H9 (cell line): ENCODE measurements around the gene PTBP3. TPM values are rescaled to one million over a fixed set of nuclear protein-coding genes. Genes with fewer than 3 reads are reported as not detected.

Experiments used
- DNase-seq: peaks from one replicate; pipeline ENCODE4 v3.0.0-alpha.2; 2017
- H2AFZ ChIP-seq: one replicate; pipeline ENCODE4 v1.6.1; 2013; ENCODE audit warnings: mild to moderate bottlenecking, low read length, control low read depth, moderate library complexity
- H2AK5ac ChIP-seq: 2 replicates; pipeline ENCODE4 v1.6.1; 2013; ENCODE audit warnings: low read length, control low read depth, mixed read lengths; ENCODE audit not compliant: insufficient read length
- H2BK120ac ChIP-seq: one replicate; pipeline ENCODE4 v1.6.1; 2013; ENCODE audit warnings: low read depth, mild to moderate bottlenecking, low read length, control low read depth, inconsistent platforms; ENCODE audit not compliant: poor library complexity, severe bottlenecking
- H2BK12ac ChIP-seq: 2 replicates; pipeline ENCODE4 v1.6.1; 2013; ENCODE audit warnings: low read length, control low read depth, mixed read lengths, low read depth; ENCODE audit not compliant: insufficient read length
- H2BK15ac ChIP-seq: 2 replicates; pipeline ENCODE4 v1.6.1; 2013; ENCODE audit warnings: low read depth, low read length, control low read depth
- H2BK20ac ChIP-seq: one replicate; pipeline ENCODE4 v1.6.1; 2013; ENCODE audit warnings: low read depth, mild to moderate bottlenecking, low read length, control low read depth, inconsistent platforms; ENCODE audit not compliant: poor library complexity, severe bottlenecking
- H2BK5ac ChIP-seq: 2 replicates; pipeline ENCODE4 v1.6.1; 2013; ENCODE audit warnings: low read length, control low read depth, mixed read lengths; ENCODE audit not compliant: insufficient read length
- H3K14ac ChIP-seq: 2 replicates; pipeline ENCODE4 v1.6.1; 2013; ENCODE audit warnings: low read length, control low read depth; ENCODE audit not compliant: insufficient read depth
- H3K18ac ChIP-seq: 2 replicates; pipeline ENCODE4 v1.6.1; 2013; ENCODE audit warnings: low read depth, mild to moderate bottlenecking, mixed read lengths, low read length, control low read depth; ENCODE audit not compliant: insufficient read length
- H3K23ac ChIP-seq: 2 replicates; pipeline ENCODE4 v1.6.1; 2013; ENCODE audit warnings: low read length, control low read depth, mixed read lengths, low read depth; ENCODE audit not compliant: insufficient read length
- H3K23me2 ChIP-seq: 2 replicates; pipeline ENCODE4 v1.6.1; 2013; ENCODE audit warnings: low read depth, mild to moderate bottlenecking, mixed read lengths, low read length, control low read depth; ENCODE audit not compliant: insufficient read length, poor library complexity, severe bottlenecking
- H3K27ac ChIP-seq: 2 replicates; pipeline ENCODE4 v1.5.1; 2013; ENCODE audit warnings: low read length, control low read depth, mixed read lengths, low read depth; ENCODE audit not compliant: insufficient read length
- H3K27me3 ChIP-seq: 2 replicates; pipeline ENCODE4 v1.6.1; 2013; ENCODE audit warnings: low read length, control low read depth, inconsistent platforms; ENCODE audit not compliant: insufficient read depth
- H3K4ac ChIP-seq: 2 replicates; pipeline ENCODE4 v1.6.1; 2013; ENCODE audit warnings: low read depth, mild to moderate bottlenecking, control low read depth, inconsistent platforms, low read length, moderate library complexity
- H3K4me1 ChIP-seq: 2 replicates; pipeline ENCODE4 v1.6.1; 2013; ENCODE audit warnings: low read length, control low read depth, inconsistent platforms; ENCODE audit not compliant: insufficient read depth
- H3K4me2 ChIP-seq: 2 replicates; pipeline ENCODE4 v1.6.1; 2013; ENCODE audit warnings: low read length, control low read depth, mixed read lengths; ENCODE audit not compliant: insufficient read length, insufficient read depth
- H3K56ac ChIP-seq: 2 replicates; pipeline ENCODE4 v1.6.1; 2013; ENCODE audit warnings: low read depth, mild to moderate bottlenecking, mixed read lengths, low read length, control low read depth; ENCODE audit not compliant: insufficient read length
- H3K79me1 ChIP-seq: 2 replicates; pipeline ENCODE4 v1.6.1; 2013; ENCODE audit warnings: low read depth, mild to moderate bottlenecking, moderate library complexity, low read length, control low read depth, inconsistent platforms; ENCODE audit not compliant: insufficient read depth, poor library complexity, severe bottlenecking
- H3K79me2 ChIP-seq: 2 replicates; pipeline ENCODE4 v1.6.1; 2013; ENCODE audit warnings: low read length, control low read depth, inconsistent platforms; ENCODE audit not compliant: insufficient read depth
- H3K9ac ChIP-seq: 2 replicates; pipeline ENCODE4 v1.6.1; 2013; ENCODE audit warnings: low read length, control low read depth, mixed read lengths; ENCODE audit not compliant: insufficient read length; ENCODE audit errors: extremely low read depth
- H3K9me3 ChIP-seq: one replicate; pipeline ENCODE4 v1.6.1; 2013; ENCODE audit warnings: low read depth, low read length, inconsistent platforms; ENCODE audit not compliant: control insufficient read depth
- H3T11ph ChIP-seq: one replicate; pipeline ENCODE4 v1.6.1; 2013; ENCODE audit warnings: mild to moderate bottlenecking, low read length, control low read depth, inconsistent platforms
- H4K20me1 ChIP-seq: one replicate; pipeline ENCODE4 v1.6.1; 2013; ENCODE audit not compliant: control insufficient read depth, insufficient read length, insufficient read depth
- H4K5ac ChIP-seq: 2 replicates; pipeline ENCODE4 v1.6.1; 2013; ENCODE audit warnings: low read depth, mild to moderate bottlenecking, mixed read lengths, low read length, control low read depth; ENCODE audit not compliant: insufficient read length
- H4K8ac ChIP-seq: replicated peaks from 2 replicates; pipeline ENCODE4 v1.6.1; 2013; ENCODE audit warnings: low read length, control low read depth, mixed read lengths, low read depth; ENCODE audit not compliant: insufficient read length
- H4K91ac ChIP-seq: 2 replicates; pipeline ENCODE4 v1.6.1; 2013; ENCODE audit warnings: low read depth, mild to moderate bottlenecking, moderate library complexity, mixed read lengths, low read length, control low read depth; ENCODE audit not compliant: insufficient read length
- H3K27ac Mint-ChIP-seq, 3 experiments: 2 replicates in 2 of 3; 3 replicates in 1 of 3; pipeline ENCODE4 v1.8.0; 2020 to 2021; ENCODE audit warnings: mixed read lengths in 3 of 3, mild to moderate bottlenecking in 1 of 3, moderate library complexity in 1 of 3
- H3K27me3 Mint-ChIP-seq: 2 replicates; pipeline ENCODE4 v1.8.0; 2021; ENCODE audit warnings: low read depth, mild to moderate bottlenecking, moderate library complexity, mixed read lengths
- H3K36me3 Mint-ChIP-seq, 3 experiments: 2 replicates in 2 of 3; 3 replicates in 1 of 3; pipeline ENCODE4 v1.8.0; 2020 to 2021; ENCODE audit warnings: low read depth in 3 of 3, mixed read lengths in 3 of 3; ENCODE audit not compliant: insufficient read depth in 1 of 3
- H3K4me1 Mint-ChIP-seq, 2 experiments: 2 replicates each; pipeline ENCODE4 v1.8.0; 2020; ENCODE audit warnings: mixed read lengths in 2 of 2
- H3K4me3 Mint-ChIP-seq, 2 experiments: 2 replicates in 1 of 2; 3 replicates in 1 of 2; pipeline ENCODE4 v1.8.0; 2020 to 2021; ENCODE audit warnings: mild to moderate bottlenecking in 2 of 2, mixed read lengths in 2 of 2, moderate library complexity in 1 of 2
- H3K9me3 Mint-ChIP-seq, 2 experiments: 2 replicates in 1 of 2; 3 replicates in 1 of 2; pipeline ENCODE4 v1.8.0; 2020; ENCODE audit warnings: mild to moderate bottlenecking in 2 of 2, mixed read lengths in 2 of 2, moderate library complexity in 1 of 2
- WGBS: extraction: QIAGEN DNeasy Blood & Tissue Kit; methylation state at CpG from one replicate; pipeline ENCODE4 v1.1.7; 2013; ENCODE audit warnings: missing lambda C conversion rate, low lambda C conversion rate, mixed read lengths; ENCODE audit not compliant: insufficient read length; ENCODE audit errors: extremely low coverage; 5-methylcytosine and 5-hydroxymethylcytosine counted together
- total RNA-seq: library from RNA; stranded (reverse); gene quantifications from 2 replicates; pipeline ENCODE4 v1.2.1, GENCODE V29; 2021
- TF ChIP-seq, protein P1 (sequence below): fragments of 200-600 bp; sonication (generic); conservative IDR thresholded peaks from 3 replicates; pipeline ENCODE4 v1.8.0; 2021; ENCODE audit warnings: antibody characterized with exemption, mild to moderate bottlenecking

The PTBP3 gene
- total RNA-seq, 1 experiment from 2014 or later: 89.5 TPM

DNA sequence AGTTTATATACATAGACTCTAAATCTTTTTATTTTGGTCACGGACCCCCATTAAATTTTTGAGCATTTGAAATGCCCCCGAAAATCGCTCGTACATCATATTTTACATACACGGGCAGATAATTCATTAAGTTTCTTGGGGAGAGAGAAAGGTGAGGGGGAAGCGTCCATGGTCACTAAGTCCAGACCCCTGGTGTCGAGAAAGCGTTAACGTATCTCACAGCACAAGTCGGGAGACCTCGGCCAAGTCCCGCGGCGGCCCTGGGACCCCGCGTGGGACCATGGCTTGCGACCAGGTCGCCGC, 794 bp downstream of the PTBP3 start:
- no peak overlapping the region for H2BK5ac ChIP-seq
- H3K27ac Mint-ChIP-seq: peak overlapping the region; percentile 84 to 95 (median 93); a peak in 6 of 7 replicates
- H3K4me1 Mint-ChIP-seq: peaks cover 21 to 28% of the 10 kb centered on the region in 2 experiments
- H3K4me1 ChIP-seq: 0 out of 2 replicates have a peak, but pooled peaks cover 2% of the 10 kb centered on the region
- no peak overlapping the region for H2BK12ac ChIP-seq
- H3K9me3 Mint-ChIP-seq: no peaks in the 10 kb centered on the region; a peak in 1 of 5 replicates
- no peak overlapping the region for H3K4ac ChIP-seq
- peak overlapping the region; percentile 83 for H3K9ac ChIP-seq
- H3K14ac ChIP-seq: peak overlapping the region; percentile 84
- peak overlapping the region; percentile 47 for H3K27ac ChIP-seq
- H4K5ac ChIP-seq: no peak overlapping the region
- WGBS: no CpG with 5 or more reads among the region's 19 CpGs
- H3K56ac ChIP-seq: no peak overlapping the region
- H3K27me3 ChIP-seq: no peaks in the 10 kb centered on the region
- no peaks in the 10 kb centered on the region for H3K9me3 ChIP-seq
- H3K27me3 Mint-ChIP-seq: no peaks in the 10 kb centered on the region
- H4K91ac ChIP-seq: no peak overlapping the region
- peaks cover 3% of the 10 kb centered on the region for H3K23me2 ChIP-seq
- H4K20me1 ChIP-seq: no peaks in the 10 kb centered on the region
- H3T11ph ChIP-seq: no peak overlapping the region
- no peak overlapping the region for H2BK20ac ChIP-seq
- no peak overlapping the region for H2BK120ac ChIP-seq
- no peak overlapping the region for H3K23ac ChIP-seq
- peaks cover 4% of the 10 kb centered on the region for H3K79me1 ChIP-seq
- H2BK15ac ChIP-seq: no peak overlapping the region; the same call in 1 of the 2 replicates
- H4K8ac ChIP-seq: no peak overlapping the region
- H3K18ac ChIP-seq: no peak overlapping the region
- no peak overlapping the region for H2AK5ac ChIP-seq
- H2AFZ ChIP-seq: no peak overlapping the region
- peak overlapping the region; percentile 90 to 92 for H3K4me3 Mint-ChIP-seq
- H3K4me2 ChIP-seq: peak overlapping the region; percentile 69
- TF ChIP-seq, protein P1, sequence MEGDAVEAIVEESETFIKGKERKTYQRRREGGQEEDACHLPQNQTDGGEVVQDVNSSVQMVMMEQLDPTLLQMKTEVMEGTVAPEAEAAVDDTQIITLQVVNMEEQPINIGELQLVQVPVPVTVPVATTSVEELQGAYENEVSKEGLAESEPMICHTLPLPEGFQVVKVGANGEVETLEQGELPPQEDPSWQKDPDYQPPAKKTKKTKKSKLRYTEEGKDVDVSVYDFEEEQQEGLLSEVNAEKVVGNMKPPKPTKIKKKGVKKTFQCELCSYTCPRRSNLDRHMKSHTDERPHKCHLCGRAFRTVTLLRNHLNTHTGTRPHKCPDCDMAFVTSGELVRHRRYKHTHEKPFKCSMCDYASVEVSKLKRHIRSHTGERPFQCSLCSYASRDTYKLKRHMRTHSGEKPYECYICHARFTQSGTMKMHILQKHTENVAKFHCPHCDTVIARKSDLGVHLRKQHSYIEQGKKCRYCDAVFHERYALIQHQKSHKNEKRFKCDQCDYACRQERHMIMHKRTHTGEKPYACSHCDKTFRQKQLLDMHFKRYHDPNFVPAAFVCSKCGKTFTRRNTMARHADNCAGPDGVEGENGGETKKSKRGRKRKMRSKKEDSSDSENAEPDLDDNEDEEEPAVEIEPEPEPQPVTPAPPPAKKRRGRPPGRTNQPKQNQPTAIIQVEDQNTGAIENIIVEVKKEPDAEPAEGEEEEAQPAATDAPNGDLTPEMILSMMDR: peak; percentile 34; the same call in 2 of the 3 replicates
- H3K79me2 ChIP-seq: peaks cover 18% of the 10 kb centered on the region; the same call in 1 of the 2 replicates
- H3K36me3 Mint-ChIP-seq: peaks cover 0 to 1% (median 0%) of the 10 kb centered on the region in 3 experiments; a peak in 1 of 7 replicates
- DNase-seq: no peak
